ENCODE data around the gene SNHG17. TPM values are rescaled to one million over a fixed set of nuclear protein-coding genes. Genes with fewer than 3 reads are reported as not detected.

SNHG17 gene
- total RNA-seq, 1 experiment from 2014 or later = 105 TPM

- CTCF ChIA-PET = interaction anchor here (0.5 to 0.6 kb wide), 2 partner anchors 24 to 155 kb away, joined by 3 to 5 read pairs; no protein-coding TSS in a partner anchor
- POLR2A ChIA-PET (ENCODE audit: low non-redundant PET) = no interaction called here
- BruUV-seq (replicated peaks) = no TSS peak
- intact Hi-C loops (cut with micrococcal nuclease; ENCODE audit: unreplicated experiment) = no loop called here
- DNase-seq (ENCODE audit: low spot score) = peak; percentile 5
- Histone ChIP-seq H3K36me3 (ENCODE audit: insufficient read depth, low read length, poor library complexity, severe bottlenecking) (no peaks in the 10 kb centered on the region), H3K27me3 (replicated peaks; ENCODE audit: insufficient read depth, low read depth, low read length, poor library complexity) (peaks cover 4% of the 10 kb centered on the region), H3K9me3 (ENCODE audit: low read depth, low read length, poor library complexity, severe bottlenecking) (no peaks in the 10 kb centered on the region), H3K27ac (ENCODE audit: low read depth, low read length, poor library complexity, severe bottlenecking) (no peak overlapping the region), H3K4me3 (ENCODE audit: low read depth, low read length, poor library complexity, severe bottlenecking) (no peak overlapping the region), H3K4me1 (ENCODE audit: insufficient read depth, low read length, poor library complexity, severe bottlenecking) (no peaks in the 10 kb centered on the region)
- TF ChIP-seq EZH2 (IDR thresholded peaks at IDR 0.05; ENCODE audit: borderline replicate concordance, low read depth, low read length, poor library complexity, severe bottlenecking) = no peak
- TF ChIP-seq CTCF (conservative IDR thresholded peaks at IDR 0.05; ENCODE audit: low read depth, low read length) = no peak
These were observed 58.0 kb downstream of the SNHG17 start for GRCh38 chr20:38377039-38377685.

- no peaks in the 10 kb centered on the region for H3K9me3 ChIP-seq (ENCODE audit: low read depth, low read length, poor library complexity, severe bottlenecking)
- TF ChIP-seq EZH2 (IDR thresholded peaks at IDR 0.05; ENCODE audit: borderline replicate concordance, low read depth, low read length, poor library complexity, severe bottlenecking) = no peak
- TF ChIP-seq CTCF (conservative IDR thresholded peaks at IDR 0.05; ENCODE audit: low read depth, low read length) = no peak
- H3K27me3 ChIP-seq (replicated peaks; ENCODE audit: insufficient read depth, low read depth, low read length, poor library complexity) = peaks cover 4% of the 10 kb centered on the region
- no peak for DNase-seq (ENCODE audit: low spot score)
- ChIA-PET POLR2A (ENCODE audit: low non-redundant PET) (interaction anchor here (0.6 kb wide), 1 partner anchor 38 kb away, joined by 6 read pairs; no protein-coding TSS in a partner anchor), CTCF (interaction anchor here (0.7 kb wide), 1 partner anchor 285 kb away, joined by 5 read pairs; no protein-coding TSS in a partner anchor)
- H3K36me3 ChIP-seq (ENCODE audit: insufficient read depth, low read length, poor library complexity, severe bottlenecking) = no peaks in the 10 kb centered on the region
- no peaks in the 10 kb centered on the region for H3K4me1 ChIP-seq (ENCODE audit: insufficient read depth, low read length, poor library complexity, severe bottlenecking)
- intact Hi-C loops (cut with micrococcal nuclease; ENCODE audit: unreplicated experiment) = no loop called here
- H3K27ac ChIP-seq (ENCODE audit: low read depth, low read length, poor library complexity, severe bottlenecking) = no peak overlapping the region
- no TSS peak for BruUV-seq (replicated peaks)
- no peak overlapping the region for H3K4me3 ChIP-seq (ENCODE audit: low read depth, low read length, poor library complexity, severe bottlenecking)
These were observed 61.2 kb downstream of the SNHG17 start for GRCh38 chr20:38373898-38374297.

GRCh38 chr20:38373231-38373867 is 61.8 kb downstream of the SNHG17 start:
- no peak for TF ChIP-seq EZH2 (IDR thresholded peaks at IDR 0.05; ENCODE audit: borderline replicate concordance, low read depth, low read length, poor library complexity, severe bottlenecking)
- no peak for TF ChIP-seq CTCF (conservative IDR thresholded peaks at IDR 0.05; ENCODE audit: low read depth, low read length)
- Histone ChIP-seq H3K4me1 (ENCODE audit: insufficient read depth, low read length, poor library complexity, severe bottlenecking) (no peaks in the 10 kb centered on the region), H3K27ac (ENCODE audit: low read depth, low read length, poor library complexity, severe bottlenecking) (no peak overlapping the region), H3K9me3 (ENCODE audit: low read depth, low read length, poor library complexity, severe bottlenecking) (no peaks in the 10 kb centered on the region), H3K4me3 (ENCODE audit: low read depth, low read length, poor library complexity, severe bottlenecking) (no peak overlapping the region), H3K36me3 (ENCODE audit: insufficient read depth, low read length, poor library complexity, severe bottlenecking) (no peaks in the 10 kb centered on the region), H3K27me3 (replicated peaks; ENCODE audit: insufficient read depth, low read depth, low read length, poor library complexity) (peaks cover 4% of the 10 kb centered on the region)
- DNase-seq (ENCODE audit: low spot score) = no peak
- BruUV-seq (replicated peaks) = no TSS peak
- intact Hi-C loops (cut with micrococcal nuclease; ENCODE audit: unreplicated experiment) = no loop called here
- ChIA-PET CTCF (no interaction called here), POLR2A (ENCODE audit: low non-redundant PET) (no interaction called here)
